Measurements from ENCODE around the gene CCZ1.
"Not testable (repeated sequence)": the region's sequence is repeated elsewhere in the genome, so short reads cannot be mapped to it uniquely, and the experiment has no call there.

Gene CCZ1

GRCh38 chr7:5898480-5899224 is at the start of gene CCZ1:
TSS of gene CCZ1 (plus strand) at chr7:5898733. CDS start at chr7:5898800, 67 bp downstream.
- DNase-seq (ENCODE audit: low spot score), result peak; percentile 48

GRCh38 chr7:5850944-5851343 is 47.6 kb upstream of the CCZ1 start:
- DNase-seq (ENCODE audit: low spot score), result no peak

- DNase-seq (ENCODE audit: low spot score), result no peak
These were observed 43.8 kb upstream of the CCZ1 start for GRCh38 chr7:5854738-5855137.

- not testable (repeated sequence) for DNase-seq (ENCODE audit: low spot score)
These were observed 41.4 kb upstream of the CCZ1 start for GRCh38 chr7:5857041-5857575.

GRCh38 chr7:5858494-5858893 is 40.0 kb upstream of the CCZ1 start:
- not testable (repeated sequence) for DNase-seq (ENCODE audit: low spot score)

- DNase-seq (ENCODE audit: low spot score), result not testable (repeated sequence)
These were observed 37.3 kb upstream of the CCZ1 start for GRCh38 chr7:5861281-5861680.

- DNase-seq (ENCODE audit: low spot score), result not testable (repeated sequence)
These were observed 35.7 kb upstream of the CCZ1 start for GRCh38 chr7:5862753-5863366.

GRCh38 chr7:5865279-5865931 is 33.1 kb upstream of the CCZ1 start:
- DNase-seq (ENCODE audit: low spot score), result not testable (repeated sequence)

GRCh38 chr7:5867060-5867459 is 31.5 kb upstream of the CCZ1 start:
- no peak for DNase-seq (ENCODE audit: low spot score)

GRCh38 chr7:5868928-5869341 is 29.6 kb upstream of the CCZ1 start:
- not testable (repeated sequence) for DNase-seq (ENCODE audit: low spot score)

GRCh38 chr7:5869691-5870090 is 28.8 kb upstream of the CCZ1 start:
- no peak for DNase-seq (ENCODE audit: low spot score)

GRCh38 chr7:5870311-5870710 is 28.2 kb upstream of the CCZ1 start:
- DNase-seq (ENCODE audit: low spot score), result no peak

- DNase-seq (ENCODE audit: low spot score), result no peak
These were observed 26.2 kb upstream of the CCZ1 start for GRCh38 chr7:5872326-5872725.

GRCh38 chr7:5879591-5879990 is 18.9 kb upstream of the CCZ1 start:
- not testable (repeated sequence) for DNase-seq (ENCODE audit: low spot score)

- not testable (repeated sequence) for DNase-seq (ENCODE audit: low spot score)
These were observed 18.4 kb upstream of the CCZ1 start for GRCh38 chr7:5880106-5880505.

GRCh38 chr7:5884431-5884830 is 14.1 kb upstream of the CCZ1 start:
- DNase-seq (ENCODE audit: low spot score), result not testable (repeated sequence)

- DNase-seq (ENCODE audit: low spot score), result not testable (repeated sequence)
These were observed 10.5 kb upstream of the CCZ1 start for GRCh38 chr7:5888021-5888420.

- not testable (repeated sequence) for DNase-seq (ENCODE audit: low spot score)
These were observed 8.3 kb upstream of the CCZ1 start for GRCh38 chr7:5890244-5890643.

GRCh38 chr7:5892498-5892897 is 6.0 kb upstream of the CCZ1 start:
- no peak for DNase-seq (ENCODE audit: low spot score)

- DNase-seq (ENCODE audit: low spot score), result not testable (repeated sequence)
These were observed 1.1 kb upstream of the CCZ1 start for GRCh38 chr7:5897369-5897919.

- not testable (repeated sequence) for DNase-seq (ENCODE audit: low spot score)
These were observed 4.5 kb downstream of the CCZ1 start for GRCh38 chr7:5903002-5903401.

GRCh38 chr7:5904726-5905125 is 6.2 kb downstream of the CCZ1 start:
- not testable (repeated sequence) for DNase-seq (ENCODE audit: low spot score)
